Astrocyte (in vitro differentiated cells and primary cell): ENCODE data around the gene LEFTY1.

ENCODE experiments used
- EZH2 ChIP-seq: IDR thresholded peaks from 2 replicates; pipeline ENCODE4 v1.6.1; 2012; ENCODE audit warnings: mild to moderate bottlenecking, low read length, inconsistent platforms; ENCODE audit not compliant: insufficient read depth
- TF ChIP-seq, protein P1 (sequence below): IDR thresholded peaks from 2 replicates; pipeline ENCODE4 v1.5.1; 2011; ENCODE audit warnings: low read depth, mild to moderate bottlenecking, inconsistent platforms, low read length, moderate library complexity; ENCODE audit not compliant: insufficient read depth

DNA sequence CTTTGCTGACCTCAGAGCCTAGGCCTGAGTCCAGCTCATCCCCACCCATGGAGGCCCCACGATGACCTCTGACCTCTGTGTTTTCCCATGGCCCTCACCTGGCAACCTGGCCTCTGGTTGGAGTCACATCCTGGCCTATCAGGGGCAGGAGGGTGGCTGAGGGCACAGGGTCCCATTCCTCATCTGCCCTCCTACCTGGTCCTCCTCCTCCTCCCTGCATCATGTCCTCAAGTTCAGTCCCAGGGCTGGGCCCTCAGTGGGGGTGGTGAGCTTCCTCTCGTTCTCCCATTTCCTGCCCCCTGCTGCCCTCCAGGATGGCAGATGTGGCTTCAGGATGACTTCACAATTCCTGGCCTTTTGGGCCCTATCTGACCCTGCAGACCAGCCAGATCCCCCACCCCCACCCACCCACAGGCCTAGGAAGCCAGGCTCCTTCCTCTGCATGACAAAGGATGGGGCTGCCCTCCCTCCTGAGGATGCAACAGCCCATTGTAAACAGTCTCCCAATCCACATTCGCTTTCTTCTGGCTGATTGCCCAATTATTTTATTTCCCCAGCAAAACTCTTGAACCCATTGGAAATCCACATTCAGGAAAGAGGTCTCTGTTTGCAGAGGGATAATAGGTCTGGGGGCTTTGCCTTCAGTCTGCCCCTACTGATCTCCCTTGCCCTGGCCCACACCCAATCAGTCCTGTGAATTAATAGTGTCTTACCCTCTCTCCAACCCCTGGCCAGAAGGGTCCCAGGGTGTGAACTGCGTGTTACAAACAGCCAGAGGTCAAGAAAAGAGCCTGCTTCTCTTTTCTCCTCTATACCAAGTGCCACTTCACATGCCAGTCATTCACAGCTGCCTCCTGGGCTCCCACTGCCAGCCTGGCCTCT lies 10.3 kb upstream of the LEFTY1 start:
- TF ChIP-seq, protein P1, sequence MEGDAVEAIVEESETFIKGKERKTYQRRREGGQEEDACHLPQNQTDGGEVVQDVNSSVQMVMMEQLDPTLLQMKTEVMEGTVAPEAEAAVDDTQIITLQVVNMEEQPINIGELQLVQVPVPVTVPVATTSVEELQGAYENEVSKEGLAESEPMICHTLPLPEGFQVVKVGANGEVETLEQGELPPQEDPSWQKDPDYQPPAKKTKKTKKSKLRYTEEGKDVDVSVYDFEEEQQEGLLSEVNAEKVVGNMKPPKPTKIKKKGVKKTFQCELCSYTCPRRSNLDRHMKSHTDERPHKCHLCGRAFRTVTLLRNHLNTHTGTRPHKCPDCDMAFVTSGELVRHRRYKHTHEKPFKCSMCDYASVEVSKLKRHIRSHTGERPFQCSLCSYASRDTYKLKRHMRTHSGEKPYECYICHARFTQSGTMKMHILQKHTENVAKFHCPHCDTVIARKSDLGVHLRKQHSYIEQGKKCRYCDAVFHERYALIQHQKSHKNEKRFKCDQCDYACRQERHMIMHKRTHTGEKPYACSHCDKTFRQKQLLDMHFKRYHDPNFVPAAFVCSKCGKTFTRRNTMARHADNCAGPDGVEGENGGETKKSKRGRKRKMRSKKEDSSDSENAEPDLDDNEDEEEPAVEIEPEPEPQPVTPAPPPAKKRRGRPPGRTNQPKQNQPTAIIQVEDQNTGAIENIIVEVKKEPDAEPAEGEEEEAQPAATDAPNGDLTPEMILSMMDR = no peak
- TF ChIP-seq EZH2 = no peak
